GM12873 (cell line): ENCODE measurements around the gene PCGF3.

Experiments
- CTCF ChIP-seq: IDR thresholded peaks from 2 replicates; pipeline ENCODE4 v1.5.1; 2012; ENCODE audit warnings: low read depth, mild to moderate bottlenecking, moderate library complexity, low read length, control low read depth; ENCODE audit not compliant: insufficient read depth; ENCODE audit errors: missing control alignments

The PCGF3 gene

GRCh38 chr4:679104-679481 lies 26.5 kb upstream of the PCGF3 start:
- no peak for TF ChIP-seq CTCF

- no peak for TF ChIP-seq CTCF
Measured at GRCh38 chr4:679629-680028, 26.0 kb upstream of the PCGF3 start.

- TF ChIP-seq CTCF, result no peak
Measured at GRCh38 chr4:680091-680490, 25.5 kb upstream of the PCGF3 start.

- no peak for TF ChIP-seq CTCF
Measured at GRCh38 chr4:680551-680927, 25.1 kb upstream of the PCGF3 start.

- TF ChIP-seq CTCF, result no peak
Measured at GRCh38 chr4:680928-681645, 24.5 kb upstream of the PCGF3 start.

GRCh38 chr4:681736-682451 lies 23.7 kb upstream of the PCGF3 start:
- TF ChIP-seq CTCF, result no peak

GRCh38 chr4:682490-683172 lies 23.0 kb upstream of the PCGF3 start:
- no peak for TF ChIP-seq CTCF
